T-cell (primary cell): ENCODE measurements around the gene SLC2A13. TPM values are rescaled to one million over a fixed set of nuclear protein-coding genes. Genes with fewer than 3 reads are reported as not detected.
"Not testable (repeated sequence)": the region's sequence is repeated elsewhere in the genome, so short reads cannot be mapped to it uniquely, and the experiment has no call there.

Experiments used
- ATAC-seq, 4 experiments: fragments of 200-7000 bp in 3 of 4; fragments of 150-1000 bp in 1 of 4; cut with Tn5 transposase; replicated peaks in 1 of 4; 1 replicate in 3 of 4; 2 replicates in 1 of 4; pipeline ENCODE4 v1.10.0; 2021; ENCODE audit warnings: moderate library complexity in 3 of 4, mild to moderate bottlenecking in 2 of 4, moderate number of reproducible peaks in 1 of 4
- CTCF ChIA-PET, 2 donors: fragments of 300-600 bp; sonication (Branson Sonifier 250); formaldehyde crosslinking; loops; one replicate each; lab custom pipeline; 2022; ENCODE audit warnings: antibody characterized with exemption in 2 of 2; lab: Charles Lee
- POLR2A ChIA-PET, 2 donors: fragments of 300-600 bp; sonication (Branson Sonifier 250); formaldehyde crosslinking; loops; one replicate each; lab custom pipeline; 2022; ENCODE audit warnings: antibody characterized with exemption in 2 of 2; lab: Charles Lee
- DNase-seq, 35 experiments: peaks; one replicate each; pipeline versions ENCODE4 v3.0.0 to v3.0.0-alpha.2; 2013 to 2023
- H3K27ac ChIP-seq: one replicate; pipeline ENCODE4 v1.5.1; 2013; ENCODE audit warnings: low read length
- H3K27me3 ChIP-seq, 2 experiments: replicated peaks in 1 of 2; 1 replicate in 1 of 2; 2 replicates in 1 of 2; pipeline versions ENCODE4 v1.6.1 to v1.7.0; 2013; ENCODE audit warnings: low read length in 1 of 2, mixed read lengths in 1 of 2; ENCODE audit not compliant: control insufficient read depth in 2 of 2, insufficient read depth in 2 of 2; ENCODE audit errors: extremely low read depth in 1 of 2
- H3K36me3 ChIP-seq, 2 donors: 1 replicate in 1 of 2; 2 replicates in 1 of 2; pipeline versions ENCODE4 v1.6.1 to v1.7.0; 2013; ENCODE audit warnings: low read length in 1 of 2; ENCODE audit not compliant: control insufficient read depth in 2 of 2, insufficient read depth in 1 of 2; ENCODE audit errors: extremely low read depth in 1 of 2
- H3K4me1 ChIP-seq, 2 experiments: 1 replicate in 1 of 2; 2 replicates in 1 of 2; pipeline versions ENCODE4 v1.6.1 to v1.7.0; 2013; ENCODE audit warnings: low read length in 2 of 2, mixed read lengths in 1 of 2; ENCODE audit not compliant: insufficient read depth in 2 of 2, control insufficient read depth in 1 of 2; ENCODE audit errors: extremely low read depth in 1 of 2
- H3K4me3 ChIP-seq, 2 donors: 1 replicate in 1 of 2; 2 replicates in 1 of 2; pipeline versions ENCODE4 v1.5.1 to v1.7.0; 2013; ENCODE audit warnings: mild to moderate bottlenecking in 2 of 2, low read length in 1 of 2, moderate library complexity in 1 of 2; ENCODE audit not compliant: control insufficient read depth in 1 of 2; ENCODE audit errors: extremely low read depth in 1 of 2
- H3K9me3 ChIP-seq: 2 replicates; pipeline ENCODE4 v1.7.0; 2013
- H3K27ac Mint-ChIP-seq, 2 donors: one replicate each; pipeline ENCODE4 v1.8.0; 2020 to 2021; ENCODE audit warnings: mild to moderate bottlenecking in 2 of 2, mixed read lengths in 2 of 2
- H3K27me3 Mint-ChIP-seq, 2 donors: one replicate each; pipeline ENCODE4 v1.8.0; 2021 to 2022; ENCODE audit warnings: mixed read lengths in 2 of 2
- H3K36me3 Mint-ChIP-seq: one replicate; pipeline ENCODE4 v1.8.0; 2021; ENCODE audit warnings: mixed read lengths
- H3K4me1 Mint-ChIP-seq, 3 donors: one replicate each; pipeline ENCODE4 v1.8.0; 2020 to 2022; ENCODE audit warnings: mixed read lengths in 3 of 3, mild to moderate bottlenecking in 1 of 3
- H3K4me3 Mint-ChIP-seq, 3 donors: one replicate each; pipeline ENCODE4 v1.8.0; 2020 to 2022; ENCODE audit warnings: mild to moderate bottlenecking in 3 of 3, mixed read lengths in 3 of 3, moderate library complexity in 3 of 3
- H3K9me3 Mint-ChIP-seq, 3 donors: one replicate each; pipeline ENCODE4 v1.8.0; 2020 to 2022; ENCODE audit warnings: mixed read lengths in 3 of 3
- WGBS: methylation state at CpG from one replicate; pipeline ENCODE4 v1.1.5; 2013; ENCODE audit warnings: missing lambda C conversion rate; ENCODE audit not compliant: insufficient coverage; 5-methylcytosine and 5-hydroxymethylcytosine counted together
- total RNA-seq, 35 experiments: library from RNA in 6 of 35; stranded (reverse) in 6 of 35; fragments of 120-200 nt in 1 of 35; gene quantifications; one replicate each; pipeline versions ENCODE4 v1.2.1 to v1.2.4 and lab custom pipeline; 2013 to 2026

The SLC2A13 gene
- total RNA-seq, 5 donors from 2014 or later (not counting 1 experiment from before 2014, with no cell fraction given), result 4.2 to 6.0 (median 5.1) TPM

GRCh38 chr12:40032433-40033241 lies 73.2 kb downstream of the SLC2A13 start:
- no peak overlapping the region for H3K27ac Mint-ChIP-seq
- peaks cover 0 to 3% (median 0%) of the 10 kb centered on the region in 3 donors for H3K4me1 Mint-ChIP-seq
- H3K36me3 Mint-ChIP-seq, result no peaks in the 10 kb centered on the region
- no peaks in the 10 kb centered on the region for H3K27me3 ChIP-seq
- DNase-seq, result no peak
- H3K9me3 ChIP-seq, result no peaks in the 10 kb centered on the region
- H3K9me3 Mint-ChIP-seq, result no peaks in the 10 kb centered on the region
- no peaks in the 10 kb centered on the region for H3K4me1 ChIP-seq
- ATAC-seq, result no peak
- no peaks in the 10 kb centered on the region for H3K36me3 ChIP-seq
- H3K27me3 Mint-ChIP-seq, result no peaks in the 10 kb centered on the region
- CTCF ChIA-PET, result interaction anchor here in 1 of 2 donors (1.4 kb wide), 1 partner anchor 21 kb away, joined by 3 read pairs; no protein-coding TSS in a partner anchor
- WGBS, result no CpG with 5 or more reads among the region's 5 CpGs
- no peak overlapping the region for H3K4me3 Mint-ChIP-seq
- POLR2A ChIA-PET, result no interaction called here
- H3K4me3 ChIP-seq, result no peak overlapping the region
- no peak overlapping the region for H3K27ac ChIP-seq

DNA sequence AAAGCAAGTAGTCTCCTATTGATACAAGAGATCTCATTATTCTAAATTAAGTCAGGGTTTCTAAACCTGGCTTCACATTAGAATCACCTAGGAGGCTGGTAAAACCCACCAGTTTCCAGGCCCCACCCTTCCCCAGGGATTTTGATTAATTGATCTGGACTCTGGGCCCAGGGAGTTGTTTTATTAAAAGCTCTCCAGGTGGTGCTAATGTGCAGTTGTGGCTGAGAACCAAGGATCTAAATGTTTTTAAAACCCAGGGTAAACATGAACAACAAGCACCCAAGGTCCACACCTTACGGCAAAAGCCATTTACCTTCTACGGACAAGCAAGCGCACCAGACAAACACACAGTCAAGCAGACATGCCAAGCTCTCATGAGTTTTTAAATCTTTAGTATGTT lies 73.9 kb downstream of the SLC2A13 start:
- no peak overlapping the region for H3K27ac ChIP-seq
- ATAC-seq, result no peak

GRCh38 chr12:40030970-40031369 lies 74.9 kb downstream of the SLC2A13 start:
- CTCF ChIA-PET, result interaction anchor here in 1 of 2 donors (1.8 to 2.5 kb wide), 2 partner anchors 8 to 22 kb away, joined by 4 to 6 read pairs; no protein-coding TSS in a partner anchor
- ATAC-seq, H3K27ac Mint-ChIP-seq, H3K4me1 Mint-ChIP-seq, H3K36me3 Mint-ChIP-seq, DNase-seq, H3K9me3 ChIP-seq, H3K4me1 ChIP-seq, H3K27me3 Mint-ChIP-seq, H3K4me3 Mint-ChIP-seq, H3K27me3 ChIP-seq, H3K4me3 ChIP-seq, H3K36me3 ChIP-seq, H3K27ac ChIP-seq, POLR2A ChIA-PET, H3K9me3 Mint-ChIP-seq: not testable (repeated sequence)
- WGBS, result 100% methylated on average over 1 of the region's 9 CpGs

More for the DNA sequence above, 73.9 kb downstream of the SLC2A13 start:
- Mint-ChIP-seq H3K27ac (no peak overlapping the region), H3K9me3 (no peaks in the 10 kb centered on the region), H3K4me1 (peaks cover 0 to 3% (median 0%) of the 10 kb centered on the region in 3 donors), H3K36me3 (no peaks in the 10 kb centered on the region), H3K27me3 (no peaks in the 10 kb centered on the region), H3K4me3 (no peak overlapping the region)
- Histone ChIP-seq H3K4me1 (no peaks in the 10 kb centered on the region), H3K36me3 (no peaks in the 10 kb centered on the region), H3K27me3 (no peaks in the 10 kb centered on the region), H3K4me3 (no peak overlapping the region), H3K9me3 (no peaks in the 10 kb centered on the region)
- no peak for DNase-seq
- CTCF ChIA-PET, result no interaction called here
- WGBS, result 100% methylated on average over 2 of the region's 3 CpGs
- POLR2A ChIA-PET, result no interaction called here

GRCh38 chr12:40028296-40028695 lies 77.6 kb downstream of the SLC2A13 start:
- Histone ChIP-seq H3K36me3 (no peaks in the 10 kb centered on the region), H3K27me3 (no peaks in the 10 kb centered on the region), H3K9me3 (no peaks in the 10 kb centered on the region), H3K27ac (no peak overlapping the region), H3K4me1 (no peaks in the 10 kb centered on the region), H3K4me3 (no peak overlapping the region)
- Mint-ChIP-seq H3K36me3 (no peaks in the 10 kb centered on the region), H3K9me3 (no peaks in the 10 kb centered on the region), H3K27ac (no peak overlapping the region), H3K4me3 (no peak overlapping the region), H3K4me1 (peaks cover 6 to 10% (median 6%) of the 10 kb centered on the region in 3 donors), H3K27me3 (no peaks in the 10 kb centered on the region)
- ChIA-PET POLR2A (no interaction called here), CTCF (no interaction called here)
- ATAC-seq (no peak), DNase-seq (no peak)
- WGBS, result 100% methylated on average over 3 of the region's 5 CpGs

DNA sequence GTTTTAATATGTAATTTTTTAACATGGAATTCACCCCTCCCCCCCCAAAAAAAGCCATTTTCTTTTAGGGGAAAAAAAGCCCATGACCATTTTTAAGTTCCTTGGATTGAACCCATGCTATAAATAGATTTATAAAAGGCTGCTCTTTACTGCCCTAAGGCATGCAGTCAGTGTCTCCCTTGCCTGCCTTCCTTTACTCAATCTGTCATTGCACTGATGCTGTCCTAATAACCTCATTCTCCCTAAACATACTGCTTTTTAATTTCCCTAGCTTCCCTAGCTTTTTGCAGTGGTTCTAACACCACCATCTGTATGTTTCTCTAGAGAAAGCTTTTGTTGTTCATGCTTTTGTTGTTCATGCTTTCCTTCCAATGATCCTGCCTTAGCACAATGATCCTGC lies 83.0 kb downstream of the SLC2A13 start:
- Histone ChIP-seq H3K36me3 (no peaks in the 10 kb centered on the region), H3K4me1 (no peaks in the 10 kb centered on the region), H3K27ac (no peak overlapping the region), H3K27me3 (no peaks in the 10 kb centered on the region), H3K4me3 (no peak overlapping the region), H3K9me3 (no peaks in the 10 kb centered on the region)
- ATAC-seq (no peak), DNase-seq (no peak)
- no peaks in the 10 kb centered on the region for H3K36me3 Mint-ChIP-seq
- H3K27ac Mint-ChIP-seq, result no peak overlapping the region
- H3K9me3 Mint-ChIP-seq, result no peaks in the 10 kb centered on the region
- no peaks in the 10 kb centered on the region for H3K27me3 Mint-ChIP-seq
- POLR2A ChIA-PET, result interaction anchor here in 1 of 2 donors (0.8 kb wide), 1 partner anchor 663 kb away, joined by 6 read pairs; no protein-coding TSS in a partner anchor
- no peak overlapping the region for H3K4me3 Mint-ChIP-seq
- H3K4me1 Mint-ChIP-seq, result peaks cover 6 to 10% (median 6%) of the 10 kb centered on the region in 3 donors
- CTCF ChIA-PET, result interaction anchor here in 1 of 2 donors (0.7 kb wide), 1 partner anchor 429 kb away, joined by 3 read pairs; no protein-coding TSS in a partner anchor

- Mint-ChIP-seq H3K27ac (no peak overlapping the region), H3K36me3 (no peaks in the 10 kb centered on the region), H3K4me1 (peaks cover 9 to 10% (median 10%) of the 10 kb centered on the region in 3 donors), H3K4me3 (no peak overlapping the region), H3K27me3 (no peaks in the 10 kb centered on the region), H3K9me3 (no peaks in the 10 kb centered on the region)
- Histone ChIP-seq H3K27ac (no peak overlapping the region), H3K9me3 (no peaks in the 10 kb centered on the region), H3K4me3 (no peak overlapping the region), H3K36me3 (no peaks in the 10 kb centered on the region), H3K27me3 (no peaks in the 10 kb centered on the region), H3K4me1 (no peaks in the 10 kb centered on the region)
- ChIA-PET CTCF (no interaction called here), POLR2A (no interaction called here)
- WGBS, result no CpG with 5 or more reads among the region's 4 CpGs
- ATAC-seq (no peak), DNase-seq (no peak)
Observed at GRCh38 chr12:40020261-40020691, 85.6 kb downstream of the SLC2A13 start.
